Gastroesophageal sphincter (tissue), 4 donors: ENCODE measurements around the gene SCAF4. TPM values are rescaled to one million over a fixed set of nuclear protein-coding genes. Genes with fewer than 3 reads are reported as not detected.

ENCODE experiments used
- ATAC-seq: fragments of 150-250 bp; one replicate; pipeline ENCODE4 v1.9.1; 2016; ENCODE audit warnings: mild to moderate bottlenecking, moderate library complexity
- H3K27ac ChIP-seq, 4 donors: fragments of 200-600 bp; sonication (generic) in 3 of 4; 1 replicate in 3 of 4; 2 replicates in 1 of 4; pipeline ENCODE4 v1.5.1; 2016 to 2019
- H3K27me3 ChIP-seq: fragments of 200-600 bp; sonication (generic); one replicate; pipeline ENCODE4 v1.5.1; 2019
- H3K36me3 ChIP-seq, 2 donors: fragments of 200-600 bp; sonication (generic); one replicate each; pipeline ENCODE4 v1.5.1; 2019; ENCODE audit warnings: control low read depth in 1 of 2
- H3K4me1 ChIP-seq, 3 donors: fragments of 200-600 bp; sonication (generic); 1 replicate in 2 of 3; 2 replicates in 1 of 3; pipeline ENCODE4 v1.5.1; 2016 to 2019; ENCODE audit warnings: control low read depth in 2 of 3
- H3K4me3 ChIP-seq, 2 donors: fragments of 200-600 bp; sonication (generic); one replicate each; pipeline ENCODE4 v1.5.1; 2019; ENCODE audit warnings: mild to moderate bottlenecking in 1 of 2, moderate library complexity in 1 of 2
- H3K9me3 ChIP-seq, 3 donors: fragments of 200-600 bp; sonication (generic); one replicate each; pipeline ENCODE4 v1.5.1; 2017 to 2019; ENCODE audit warnings: control low read depth in 2 of 3
- EP300 ChIP-seq: sonication (generic); formaldehyde crosslinking; IDR thresholded peaks from one replicate; pipeline ENCODE4 v1.6.1; 2017; ENCODE audit warnings: antibody characterized with exemption, mild to moderate bottlenecking
- POLR2A ChIP-seq, 2 donors: fragments of 450-650 bp; IDR thresholded peaks; one replicate each; pipeline ENCODE4 v1.6.1; 2017; ENCODE audit warnings: antibody characterized with exemption in 2 of 2, mild to moderate bottlenecking in 2 of 2, moderate library complexity in 1 of 2
- POLR2AphosphoS5 ChIP-seq: sonication (generic); formaldehyde crosslinking; IDR thresholded peaks from one replicate; pipeline ENCODE4 v1.6.1; 2017; ENCODE audit warnings: antibody characterized with exemption
- WGBS, 2 donors: methylation state at CpG; one replicate each; pipeline ENCODE4 v1.1.5; 2018; ENCODE audit warnings: low coverage in 1 of 2; 5-methylcytosine and 5-hydroxymethylcytosine counted together
- total RNA-seq, 4 donors: library from RNA; depleted of rRNA; stranded (reverse); fragments of >200 nt; gene quantifications; one replicate each; pipeline ENCODE4 v1.1.0, GENCODE V29; 2016
- TF ChIP-seq, protein P1 (sequence below), 4 experiments: fragments of 200-600 bp in 2 of 4; fragments of 450-650 bp in 2 of 4; sonication (generic) in 1 of 4; IDR thresholded peaks; one replicate each; pipeline ENCODE4 v1.5.1; 2017 to 2019; ENCODE audit warnings: antibody characterized with exemption in 4 of 4, mild to moderate bottlenecking in 2 of 4, moderate library complexity in 2 of 4

SCAF4 gene
- total RNA-seq, 4 donors from 2014 or later, result 10.7 to 19.9 (median 16.1) TPM

DNA sequence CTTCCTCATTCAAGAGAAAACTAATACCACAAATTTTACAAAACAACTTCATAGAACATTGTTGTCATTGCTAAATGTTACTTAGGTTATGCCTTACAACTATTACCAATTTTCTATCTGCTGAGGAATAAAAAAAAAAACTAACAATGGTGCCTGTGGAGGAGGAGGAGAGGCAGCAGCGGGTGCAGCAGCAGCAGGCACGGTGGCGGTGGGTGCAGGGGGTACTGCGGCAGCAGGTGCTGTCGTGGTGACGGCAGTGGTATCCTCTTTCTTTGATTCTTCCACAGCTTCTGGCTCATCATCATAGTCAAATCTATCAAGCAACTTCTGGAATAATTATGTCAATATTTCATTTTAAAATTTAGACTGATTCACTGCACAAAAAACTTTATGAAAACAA lies 35.5 kb downstream of the SCAF4 start:
- H3K36me3 ChIP-seq, result peaks cover 8 to 97% of the 10 kb centered on the region in 2 donors

DNA sequence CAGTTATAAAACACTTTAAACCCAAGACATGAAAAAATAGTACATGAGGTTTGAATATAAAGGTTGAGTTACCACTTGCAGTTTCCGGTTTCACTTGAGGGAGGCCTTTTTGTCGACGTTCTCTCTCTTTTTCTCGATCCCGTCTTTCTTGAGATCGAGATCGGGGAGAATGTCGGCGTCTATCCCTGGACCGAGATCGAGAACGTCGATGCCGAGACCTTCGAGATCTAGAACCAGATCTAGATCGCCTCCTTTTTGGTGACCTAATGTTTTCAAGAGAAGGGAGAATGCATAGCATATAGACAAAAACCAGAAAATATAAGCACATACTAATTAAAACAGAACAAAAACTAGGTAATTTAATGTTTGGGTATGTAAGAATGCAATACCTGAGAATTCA lies 38.7 kb downstream of the SCAF4 start:
- Histone ChIP-seq H3K27ac (no peak overlapping the region), H3K9me3 (no peaks in the 10 kb centered on the region), H3K4me3 (no peak overlapping the region), H3K36me3 (peaks cover 8 to 96% of the 10 kb centered on the region in 2 donors), H3K27me3 (no peaks in the 10 kb centered on the region), H3K4me1 (peaks cover 0 to 4% (median 0%) of the 10 kb centered on the region in 3 donors)
- TF ChIP-seq POLR2AphosphoS5, result no peak
- TF ChIP-seq EP300, result no peak
- TF ChIP-seq, protein P1, sequence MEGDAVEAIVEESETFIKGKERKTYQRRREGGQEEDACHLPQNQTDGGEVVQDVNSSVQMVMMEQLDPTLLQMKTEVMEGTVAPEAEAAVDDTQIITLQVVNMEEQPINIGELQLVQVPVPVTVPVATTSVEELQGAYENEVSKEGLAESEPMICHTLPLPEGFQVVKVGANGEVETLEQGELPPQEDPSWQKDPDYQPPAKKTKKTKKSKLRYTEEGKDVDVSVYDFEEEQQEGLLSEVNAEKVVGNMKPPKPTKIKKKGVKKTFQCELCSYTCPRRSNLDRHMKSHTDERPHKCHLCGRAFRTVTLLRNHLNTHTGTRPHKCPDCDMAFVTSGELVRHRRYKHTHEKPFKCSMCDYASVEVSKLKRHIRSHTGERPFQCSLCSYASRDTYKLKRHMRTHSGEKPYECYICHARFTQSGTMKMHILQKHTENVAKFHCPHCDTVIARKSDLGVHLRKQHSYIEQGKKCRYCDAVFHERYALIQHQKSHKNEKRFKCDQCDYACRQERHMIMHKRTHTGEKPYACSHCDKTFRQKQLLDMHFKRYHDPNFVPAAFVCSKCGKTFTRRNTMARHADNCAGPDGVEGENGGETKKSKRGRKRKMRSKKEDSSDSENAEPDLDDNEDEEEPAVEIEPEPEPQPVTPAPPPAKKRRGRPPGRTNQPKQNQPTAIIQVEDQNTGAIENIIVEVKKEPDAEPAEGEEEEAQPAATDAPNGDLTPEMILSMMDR (IDR thresholded peaks at IDR 0.05), result no peak
- no peak for TF ChIP-seq POLR2A (IDR thresholded peaks at IDR 0.05)
- WGBS, 2 donors, result 90 to 95% methylated on average over 15 to 16 of the region's 16 CpGs
- no peak for ATAC-seq

More for the DNA sequence above, 35.5 kb downstream of the SCAF4 start:
- no peak for ATAC-seq
- H3K4me1 ChIP-seq, result no peaks in the 10 kb centered on the region
- H3K9me3 ChIP-seq, result no peaks in the 10 kb centered on the region
- H3K4me3 ChIP-seq, result no peak overlapping the region
- WGBS, 2 donors, result 98 to 100% methylated on average over 4 to 6 of the region's 6 CpGs
- TF ChIP-seq, protein P1 (IDR thresholded peaks at IDR 0.05), result no peak
- TF ChIP-seq POLR2AphosphoS5 (no peak), EP300 (no peak), POLR2A (IDR thresholded peaks at IDR 0.05) (no peak)
- H3K27me3 ChIP-seq, result no peaks in the 10 kb centered on the region
- no peak overlapping the region for H3K27ac ChIP-seq

DNA sequence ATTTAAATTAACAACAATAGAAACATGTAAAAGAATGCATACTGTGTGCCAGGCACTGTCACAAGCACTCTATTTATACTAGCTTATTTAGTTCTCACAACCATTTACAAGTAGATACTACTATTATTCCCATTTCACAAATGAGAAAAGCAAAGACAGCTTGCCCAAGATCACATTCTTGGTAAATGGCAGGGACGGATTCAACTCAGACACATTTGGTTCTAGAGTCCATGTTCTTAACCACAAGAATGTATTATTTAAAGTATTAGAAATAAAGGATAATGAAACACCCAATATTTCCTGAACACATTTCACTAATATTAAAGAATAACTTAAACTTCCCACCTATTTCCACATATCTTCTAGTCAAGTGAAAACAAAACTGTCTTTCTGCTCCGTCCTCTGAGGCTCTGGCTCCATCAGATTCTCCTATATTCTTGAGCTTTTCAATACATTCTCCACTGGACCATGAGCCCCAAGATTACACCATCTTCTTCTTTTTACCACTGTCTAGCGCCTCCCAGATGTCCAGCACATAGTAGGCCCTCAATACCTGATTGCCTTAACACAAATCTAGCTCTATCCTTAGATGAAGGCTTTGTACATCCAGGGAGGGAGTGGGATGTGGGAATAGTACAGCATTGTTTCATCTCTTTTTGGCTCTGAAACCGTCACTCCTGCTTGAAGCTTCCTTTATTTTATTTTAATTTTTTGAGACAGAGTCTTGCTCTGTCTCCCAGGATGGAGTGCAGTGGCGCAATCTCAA lies 43.1 kb downstream of the SCAF4 start:
- WGBS, 2 donors, result 77 to 84% methylated on average over 4 to 5 of the region's 5 CpGs
- peaks cover 0 to 17% (median 0%) of the 10 kb centered on the region in 3 donors for H3K4me1 ChIP-seq
- H3K36me3 ChIP-seq, result peaks cover 0 to 97% of the 10 kb centered on the region in 2 donors

DNA sequence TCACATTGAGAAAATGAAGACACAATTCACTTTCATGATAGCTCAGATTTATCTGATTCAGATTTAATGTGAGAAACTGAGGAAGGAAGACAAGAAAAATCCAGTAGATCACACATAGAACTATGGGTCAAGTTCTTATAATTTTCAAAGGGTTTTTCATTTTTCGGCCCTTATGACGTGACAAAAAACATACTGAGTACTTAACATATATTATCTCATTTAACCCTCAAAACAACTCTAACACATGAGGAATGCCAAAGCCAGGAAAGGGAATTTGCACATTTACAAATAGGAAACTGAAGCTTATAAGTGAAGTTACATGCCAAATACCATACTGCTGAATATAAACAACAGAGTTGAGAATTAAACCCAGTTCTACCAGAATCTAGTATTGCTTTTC lies 44.8 kb downstream of the SCAF4 start:
- Histone ChIP-seq H3K9me3 (no peaks in the 10 kb centered on the region), H3K27ac (no peak overlapping the region), H3K36me3 (peaks cover 0 to 97% of the 10 kb centered on the region in 2 donors), H3K4me1 (peaks cover 0 to 17% (median 0%) of the 10 kb centered on the region in 3 donors), H3K27me3 (no peaks in the 10 kb centered on the region), H3K4me3 (no peak overlapping the region)
- no peak for ATAC-seq
- 87 to 90% methylated on average over 2 of the region's 2 CpGs for WGBS, 2 donors
- no peak for TF ChIP-seq POLR2A (IDR thresholded peaks at IDR 0.05)
- TF ChIP-seq EP300, result no peak
- TF ChIP-seq POLR2AphosphoS5, result no peak
- TF ChIP-seq, protein P1 (IDR thresholded peaks at IDR 0.05), result no peak

More for the DNA sequence above, 43.1 kb downstream of the SCAF4 start:
- H3K4me3 ChIP-seq, result no peak overlapping the region
- no peaks in the 10 kb centered on the region for H3K27me3 ChIP-seq
- peak overlapping the region in 1 of 4 donors; percentile 4 for H3K27ac ChIP-seq
- TF ChIP-seq POLR2AphosphoS5 (no peak), EP300 (no peak), POLR2A (IDR thresholded peaks at IDR 0.05) (no peak)
- TF ChIP-seq, protein P1 (IDR thresholded peaks at IDR 0.05), result no peak
- H3K9me3 ChIP-seq, result no peaks in the 10 kb centered on the region
- no peak for ATAC-seq
